GM21619 (cell line): ENCODE results near the gene GPR157.
"Not testable (repeated sequence)": the region's sequence is repeated elsewhere in the genome, so short reads cannot be mapped to it uniquely, and the experiment has no call there.

Source experiments
- ATAC-seq: cut with Tn5 transposase; IDR thresholded peaks from one replicate; pipeline ENCODE4 v1.9.1; 2021; ENCODE audit not compliant: unreplicated experiment

Gene GPR157, protein sequence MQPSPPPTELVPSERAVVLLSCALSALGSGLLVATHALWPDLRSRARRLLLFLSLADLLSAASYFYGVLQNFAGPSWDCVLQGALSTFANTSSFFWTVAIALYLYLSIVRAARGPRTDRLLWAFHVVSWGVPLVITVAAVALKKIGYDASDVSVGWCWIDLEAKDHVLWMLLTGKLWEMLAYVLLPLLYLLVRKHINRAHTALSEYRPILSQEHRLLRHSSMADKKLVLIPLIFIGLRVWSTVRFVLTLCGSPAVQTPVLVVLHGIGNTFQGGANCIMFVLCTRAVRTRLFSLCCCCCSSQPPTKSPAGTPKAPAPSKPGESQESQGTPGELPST

DNA sequence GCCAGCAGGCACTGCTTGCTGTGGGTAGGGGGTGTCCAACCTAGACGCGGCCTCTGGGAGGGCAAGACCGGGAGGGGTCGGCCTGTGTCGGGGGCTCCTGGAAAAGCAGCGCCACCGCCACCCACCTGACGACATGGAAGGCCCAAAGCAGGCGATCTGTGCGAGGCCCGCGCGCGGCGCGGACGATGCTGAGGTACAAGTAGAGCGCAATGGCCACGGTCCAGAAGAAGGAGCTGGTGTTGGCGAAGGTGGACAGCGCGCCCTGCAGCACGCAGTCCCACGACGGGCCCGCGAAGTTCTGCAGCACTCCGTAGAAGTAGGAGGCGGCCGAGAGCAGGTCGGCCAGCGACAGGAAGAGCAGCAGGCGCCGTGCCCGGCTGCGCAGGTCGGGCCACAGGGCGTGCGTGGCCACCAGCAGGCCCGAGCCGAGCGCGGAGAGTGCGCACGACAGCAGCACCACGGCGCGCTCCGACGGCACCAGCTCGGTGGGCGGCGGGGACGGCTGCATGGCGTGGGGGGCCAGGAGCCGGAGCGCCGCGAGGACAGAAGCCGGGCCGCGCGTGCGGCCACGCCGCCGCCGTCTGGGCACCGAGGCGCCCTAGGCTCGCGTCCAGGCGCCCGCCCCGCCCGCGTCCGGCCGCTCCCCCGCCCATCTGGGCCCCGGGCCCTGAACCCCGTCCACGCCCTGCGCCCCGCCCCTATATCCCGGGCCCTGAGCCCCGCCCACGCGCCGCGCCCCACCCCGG, at the start of gene GPR157:
Gene GPR157 (minus strand): TSS at position 583 of the 746 bp plus-strand sequence. CDS start 75 bp downstream, at position 508.
- ATAC-seq, result peak; percentile 52

DNA sequence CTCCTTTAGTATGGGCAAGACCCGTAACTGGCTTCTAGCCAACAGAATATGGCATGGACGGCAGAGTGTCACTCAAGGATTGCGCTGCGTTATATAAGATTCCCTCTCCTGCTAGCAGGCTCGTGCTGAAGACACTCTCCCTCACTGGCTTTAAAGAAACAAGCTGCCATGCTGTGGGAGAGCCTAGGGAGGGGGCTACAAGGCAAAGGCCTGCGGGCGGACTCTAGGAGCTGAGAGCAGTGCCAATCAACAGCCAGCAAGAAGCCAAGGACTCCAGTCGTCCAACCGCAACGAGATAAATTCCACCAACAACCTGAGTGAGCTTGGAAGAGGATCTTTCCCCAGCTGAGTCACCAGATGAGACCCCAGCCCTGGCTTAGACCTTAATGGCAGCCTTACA, 45.9 kb upstream of the GPR157 start:
- ATAC-seq, result no peak

DNA sequence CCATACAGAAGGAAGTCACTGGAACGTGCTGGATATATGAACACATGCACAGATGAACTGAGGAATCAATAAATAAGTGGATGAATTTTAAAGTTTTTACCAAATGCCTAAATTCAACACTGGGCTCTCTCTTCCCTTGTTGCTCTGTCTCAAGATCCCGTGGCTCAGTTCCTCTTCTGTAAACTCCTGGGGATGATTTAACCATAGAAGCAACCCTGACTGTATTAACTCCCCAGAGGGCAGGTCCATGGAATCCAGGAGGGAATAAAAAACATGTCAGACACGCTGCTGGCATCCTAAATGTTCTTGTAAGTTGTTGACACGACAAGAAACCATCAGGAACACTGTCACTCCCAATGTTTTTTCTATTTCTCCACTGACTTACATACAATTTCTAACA, 45.3 kb upstream of the GPR157 start:
- no peak for ATAC-seq

DNA sequence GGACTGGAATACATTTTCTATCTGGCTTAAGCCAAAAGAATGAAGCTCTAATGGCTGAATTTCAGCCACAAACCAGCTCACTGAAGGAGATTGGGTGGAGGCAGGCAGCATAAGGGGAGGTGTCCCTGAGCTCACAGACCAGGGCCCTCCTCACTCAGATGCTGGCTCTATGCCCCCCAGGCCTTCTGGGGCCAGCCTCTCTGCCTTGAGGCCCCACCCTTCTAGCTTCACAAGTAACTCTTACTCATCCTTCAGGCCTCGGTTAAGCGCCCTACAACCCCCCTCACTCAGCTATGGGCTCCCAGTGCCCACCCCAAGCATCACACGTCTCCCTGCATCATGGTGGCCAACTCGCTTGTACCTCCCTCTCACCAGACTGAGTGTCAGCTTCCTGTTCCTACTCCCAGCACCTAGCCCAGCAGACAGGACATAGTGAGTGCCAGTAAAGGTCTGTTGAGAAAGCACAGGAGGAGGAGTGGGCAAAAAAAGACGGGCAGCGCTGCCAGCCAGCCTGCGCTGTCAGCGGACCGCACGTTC, 40.8 kb upstream of the GPR157 start:
- ATAC-seq, result no peak

DNA sequence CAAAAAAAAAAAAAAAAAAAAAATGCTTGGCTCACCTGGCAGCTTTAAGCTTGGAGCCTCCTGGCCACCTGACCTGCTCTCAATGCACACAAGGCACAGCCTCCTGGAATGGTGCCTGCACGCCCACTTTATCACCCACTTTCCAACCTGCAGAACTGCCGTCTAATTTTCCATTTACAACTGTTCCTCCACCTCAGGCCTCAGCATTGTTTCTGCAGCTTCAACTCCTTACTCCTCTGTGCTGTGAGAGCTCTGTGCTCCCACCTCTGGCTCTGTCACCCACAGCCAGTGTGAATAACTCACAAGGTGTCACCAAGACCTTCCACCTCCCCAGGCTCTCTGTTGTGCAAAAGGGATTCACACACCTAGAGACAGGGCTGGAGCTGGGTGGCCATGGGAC, 38.7 kb upstream of the GPR157 start:
- ATAC-seq, result no peak

DNA sequence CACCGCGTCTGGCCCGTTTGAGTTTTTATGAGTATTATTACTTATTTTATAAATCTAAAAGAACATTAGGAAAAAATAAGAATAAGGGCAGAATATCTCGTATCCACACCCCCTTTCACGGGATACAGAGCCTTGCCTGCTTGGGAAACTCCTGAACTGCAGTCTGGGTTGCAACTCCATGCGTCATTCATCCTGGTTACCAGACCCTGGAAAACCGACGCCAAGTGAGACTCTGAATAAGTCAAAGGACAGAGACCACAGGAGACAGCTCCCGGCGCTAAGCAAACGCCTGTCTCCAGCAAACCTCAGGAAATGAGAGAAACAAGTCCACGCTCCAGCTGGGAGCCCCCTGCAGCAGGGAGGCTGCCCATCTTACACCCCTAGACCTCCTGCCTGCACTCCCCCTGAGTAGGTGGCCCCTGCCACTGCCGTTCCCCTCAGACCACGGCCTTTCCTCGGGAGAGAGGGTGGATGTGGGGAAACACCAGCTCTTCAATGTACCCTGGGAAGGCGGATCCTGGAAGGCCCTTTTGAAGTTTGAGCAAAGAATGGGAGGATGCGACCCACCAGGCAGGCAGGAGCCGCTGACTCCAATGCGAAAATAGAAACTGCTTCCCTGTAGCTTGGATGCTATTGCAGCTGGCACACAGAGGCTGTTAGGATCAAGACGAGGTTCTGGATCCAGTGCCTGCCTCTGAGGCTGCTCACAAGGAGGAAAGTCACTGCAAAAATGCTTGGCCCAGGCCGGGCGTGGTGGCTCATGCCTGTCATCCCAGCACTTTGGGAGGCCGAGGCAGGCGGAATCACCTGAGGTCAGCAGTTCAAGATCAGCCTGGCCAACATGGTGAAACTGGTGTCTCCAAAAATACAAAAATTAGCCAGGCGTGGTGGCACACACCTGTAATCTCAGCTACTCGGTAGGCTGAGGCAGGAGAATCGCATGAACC, 37.7 kb upstream of the GPR157 start:
- no peak for ATAC-seq

DNA sequence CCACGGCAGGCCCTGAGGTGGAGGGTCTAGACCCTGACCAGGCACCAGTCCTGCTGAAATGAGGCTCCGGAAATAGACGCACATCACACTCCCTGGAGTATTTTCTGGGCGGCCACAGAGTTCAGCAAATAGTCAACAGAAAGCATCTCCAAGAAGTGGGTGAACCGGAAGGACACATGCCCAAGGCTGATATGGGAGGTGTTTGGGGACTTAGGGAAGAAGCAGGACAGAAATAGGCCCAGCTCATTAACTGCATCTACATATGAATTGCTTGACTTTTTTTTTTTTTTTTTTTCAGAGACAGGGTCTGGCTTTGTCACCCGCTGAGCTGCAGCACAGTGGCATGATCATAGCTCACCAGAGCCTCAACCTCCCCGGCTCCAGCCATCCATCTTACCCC, 36.5 kb upstream of the GPR157 start:
- ATAC-seq, result no peak

DNA sequence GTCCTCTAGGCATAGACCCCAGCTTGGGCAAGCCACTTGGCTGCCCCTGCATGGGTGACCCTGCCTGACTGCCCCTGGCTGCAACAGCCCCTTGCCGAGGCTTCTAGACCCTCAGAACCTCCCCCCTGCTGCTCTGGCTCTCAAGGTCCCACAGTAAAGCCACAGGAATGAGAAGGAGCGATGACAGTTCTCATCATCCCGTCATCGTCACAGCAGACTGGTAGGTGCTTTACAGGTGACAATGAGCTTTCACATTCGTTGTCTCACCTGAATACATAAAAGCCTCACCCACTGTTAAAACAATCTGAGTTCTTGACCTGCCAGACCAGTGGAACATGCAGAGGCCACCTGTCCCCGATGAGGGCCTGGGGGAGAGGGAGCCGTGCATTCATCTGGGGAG, 36.0 kb upstream of the GPR157 start:
- ATAC-seq, result no peak

DNA sequence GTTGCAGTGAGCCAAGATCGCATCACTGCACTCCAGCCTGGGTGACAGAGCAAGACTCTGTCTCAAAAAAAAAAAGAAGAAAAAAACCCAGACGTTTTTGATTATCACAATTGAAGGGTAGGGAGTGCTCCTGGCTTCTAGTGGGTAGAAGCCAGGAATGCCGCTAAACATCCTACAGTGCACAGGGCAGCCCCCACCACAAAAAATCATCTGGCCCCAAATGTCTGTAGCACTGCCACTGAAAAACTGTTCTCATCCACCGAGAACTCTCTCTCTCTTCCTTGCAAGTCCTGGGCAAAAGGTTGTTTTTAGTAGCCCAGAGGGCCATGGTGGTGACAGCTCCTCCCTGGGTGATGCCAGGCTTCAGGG, 35.6 kb upstream of the GPR157 start:
- no peak for ATAC-seq

DNA sequence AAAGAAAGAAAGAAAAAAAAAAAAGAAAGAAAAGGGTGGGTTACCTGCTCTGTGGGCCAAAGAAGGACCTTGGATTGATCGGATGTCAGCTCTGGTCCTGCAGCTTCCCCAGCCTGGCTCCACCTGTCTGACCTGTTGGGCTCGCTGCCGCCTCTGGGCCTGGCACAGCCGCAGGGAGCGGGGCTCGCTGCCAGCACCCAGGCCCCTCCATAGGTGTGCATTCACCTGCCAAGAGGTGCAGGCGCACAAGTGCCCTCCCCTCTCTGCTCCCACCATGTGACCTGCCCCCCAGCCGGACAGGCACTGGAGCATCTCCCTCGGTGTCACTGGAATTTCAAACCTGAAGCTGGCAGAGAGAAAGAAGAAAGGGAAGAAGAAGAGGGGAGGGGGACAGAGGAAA, 33.1 kb upstream of the GPR157 start:
- no peak for ATAC-seq

DNA sequence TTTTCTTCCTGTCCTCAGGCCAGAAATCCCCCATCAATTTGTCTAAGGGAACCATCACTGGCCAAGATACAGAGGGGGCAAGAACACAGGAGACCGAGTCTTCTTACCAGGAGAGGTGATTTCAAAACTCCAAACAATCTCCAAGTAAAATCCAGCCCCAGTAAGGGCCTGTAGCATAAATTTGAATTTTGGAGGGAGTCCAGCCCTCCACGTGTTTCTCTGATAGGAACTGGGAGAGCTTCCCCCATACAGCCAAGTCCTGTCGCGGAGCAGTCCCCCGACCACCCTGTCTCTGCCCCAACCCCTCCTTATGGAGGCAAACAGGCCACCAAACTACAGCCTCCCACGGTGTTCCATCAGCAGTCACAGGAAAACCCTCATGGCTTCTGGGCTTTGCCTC, 32.4 kb upstream of the GPR157 start:
- ATAC-seq, result no peak

DNA sequence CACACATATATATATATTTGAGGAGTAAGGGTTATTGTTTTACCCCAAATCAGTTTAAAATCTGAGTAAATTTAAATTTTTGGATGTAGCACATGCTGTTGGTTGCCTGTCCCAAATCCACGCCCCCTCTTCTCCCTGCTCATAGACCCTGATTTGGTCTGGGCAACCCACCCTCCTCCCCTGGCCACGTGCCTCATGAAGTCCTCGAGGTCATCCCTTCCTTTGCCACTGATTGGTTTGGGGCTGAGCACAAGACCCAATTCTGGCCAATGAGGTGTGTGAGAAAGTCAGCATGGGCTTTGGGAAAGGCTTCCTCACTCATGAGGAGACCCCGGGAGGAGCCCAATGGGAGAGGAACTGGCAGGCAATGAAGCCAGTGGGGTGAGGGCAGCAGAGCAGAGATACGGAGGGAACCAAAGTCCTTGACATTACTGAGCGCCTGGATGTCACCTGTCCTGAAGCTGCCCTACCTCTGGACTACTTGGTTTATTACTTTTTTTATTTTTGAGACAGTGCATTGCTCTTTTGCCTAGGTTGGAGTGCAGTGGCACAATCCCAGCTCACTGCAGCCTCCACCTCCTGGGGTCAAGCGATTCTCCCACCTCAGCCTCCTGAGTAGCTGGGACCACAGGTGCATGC, 31.3 kb upstream of the GPR157 start:
- no peak for ATAC-seq

DNA sequence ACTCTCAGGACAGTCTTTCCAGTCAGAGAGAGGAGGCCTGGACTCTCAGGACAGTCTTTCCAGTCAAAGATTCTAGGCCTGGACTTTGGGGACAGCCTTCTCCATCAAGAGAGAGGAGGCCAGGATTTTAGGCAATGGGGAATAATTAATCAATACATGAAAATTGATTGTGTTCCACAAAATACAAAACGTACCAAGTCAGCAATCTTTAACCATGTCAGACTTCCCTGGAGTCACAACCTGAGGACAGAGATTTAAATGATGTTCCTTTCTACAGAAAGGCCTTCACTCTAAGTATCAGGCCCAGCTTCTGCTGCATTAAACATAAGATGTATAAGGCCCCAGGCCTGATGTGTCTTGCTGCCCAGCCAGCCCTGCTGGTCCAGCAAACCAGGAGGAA, 27.0 kb upstream of the GPR157 start:
- no peak for ATAC-seq

DNA sequence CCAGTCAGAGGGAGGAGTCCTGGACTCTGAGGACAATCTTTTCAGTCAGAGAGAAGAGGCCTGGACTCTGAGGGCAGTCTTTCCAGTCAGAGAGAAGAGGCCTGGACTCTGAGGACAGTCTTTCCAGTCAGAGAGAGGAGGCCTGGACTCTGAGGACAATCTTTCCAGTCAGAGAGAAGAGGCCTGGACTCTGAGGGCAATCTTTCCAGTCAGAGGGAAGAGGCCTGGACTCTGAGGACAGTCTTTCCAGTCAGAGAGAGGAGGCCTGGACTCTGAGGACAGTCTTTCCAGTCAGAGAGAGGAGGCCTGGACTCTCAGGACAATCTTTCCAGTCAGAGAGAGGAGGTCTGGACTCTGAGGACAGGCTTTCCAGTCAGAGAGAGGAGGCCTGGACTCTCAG, 26.5 kb upstream of the GPR157 start:
- ATAC-seq, result not testable (repeated sequence)

DNA sequence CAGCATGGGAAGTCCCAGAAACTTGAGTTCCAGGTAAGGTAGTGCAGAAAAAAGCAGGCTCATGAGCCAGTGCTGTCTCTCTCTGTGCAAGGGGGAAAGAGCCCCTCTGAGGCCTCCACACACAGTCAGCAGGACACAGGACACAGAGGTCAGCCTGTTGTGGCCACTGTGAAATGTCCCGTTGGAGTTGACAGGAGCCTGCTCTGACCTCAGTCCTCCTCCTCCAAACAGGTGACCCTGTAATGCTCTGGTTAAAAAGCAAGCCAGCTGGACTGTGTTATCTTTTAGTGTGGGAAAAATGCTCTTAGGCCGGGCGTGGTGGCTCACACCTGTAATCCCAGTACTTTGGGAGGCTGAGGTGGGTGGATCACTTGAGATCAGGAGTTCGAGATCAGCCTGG, 24.2 kb upstream of the GPR157 start:
- no peak for ATAC-seq

DNA sequence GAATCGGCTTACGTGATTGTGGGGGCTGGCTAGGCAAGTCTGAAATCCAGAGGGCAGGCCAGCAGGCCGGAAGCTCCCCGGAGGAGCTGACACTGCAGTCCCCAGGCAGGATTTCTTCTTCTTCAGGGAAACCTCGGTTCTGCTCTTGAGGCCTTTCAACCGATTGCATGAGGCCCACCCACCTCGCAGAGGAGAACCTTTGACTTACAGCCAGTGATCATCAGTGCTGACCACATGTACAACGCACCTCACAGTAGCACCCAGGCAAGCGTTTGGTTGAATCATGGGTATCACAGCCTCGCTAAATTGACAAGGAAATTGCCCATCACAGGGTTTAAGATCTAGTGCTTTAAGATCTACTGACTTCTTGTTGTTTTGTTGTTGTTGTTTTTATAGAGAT, 23.6 kb upstream of the GPR157 start:
- ATAC-seq, result no peak

DNA sequence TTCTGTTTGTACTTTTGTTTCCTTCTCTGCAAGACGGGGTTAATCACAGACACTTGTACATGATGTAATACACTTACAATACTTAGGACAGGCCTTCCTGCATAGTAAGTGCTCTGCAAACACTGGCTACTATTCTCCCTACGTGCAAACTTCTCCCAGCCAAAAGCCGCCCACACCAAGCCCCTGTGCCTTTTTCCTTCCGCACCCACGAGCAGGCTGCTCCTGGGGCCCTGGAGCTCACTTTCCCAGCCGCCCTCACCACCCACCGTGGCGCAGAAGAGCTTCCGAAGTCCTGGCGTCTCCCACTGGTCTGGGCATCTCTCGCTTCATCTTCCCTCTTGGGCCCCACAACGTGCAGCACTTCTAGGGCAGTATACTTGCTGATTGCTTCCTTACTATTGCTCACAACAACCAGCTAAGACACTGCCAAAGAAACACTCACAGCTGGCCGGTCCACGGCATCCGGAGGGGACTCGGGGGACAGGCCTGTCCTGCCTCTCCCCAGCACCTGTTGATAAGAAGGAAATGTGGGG, 22.5 kb upstream of the GPR157 start:
- ATAC-seq, result no peak

DNA sequence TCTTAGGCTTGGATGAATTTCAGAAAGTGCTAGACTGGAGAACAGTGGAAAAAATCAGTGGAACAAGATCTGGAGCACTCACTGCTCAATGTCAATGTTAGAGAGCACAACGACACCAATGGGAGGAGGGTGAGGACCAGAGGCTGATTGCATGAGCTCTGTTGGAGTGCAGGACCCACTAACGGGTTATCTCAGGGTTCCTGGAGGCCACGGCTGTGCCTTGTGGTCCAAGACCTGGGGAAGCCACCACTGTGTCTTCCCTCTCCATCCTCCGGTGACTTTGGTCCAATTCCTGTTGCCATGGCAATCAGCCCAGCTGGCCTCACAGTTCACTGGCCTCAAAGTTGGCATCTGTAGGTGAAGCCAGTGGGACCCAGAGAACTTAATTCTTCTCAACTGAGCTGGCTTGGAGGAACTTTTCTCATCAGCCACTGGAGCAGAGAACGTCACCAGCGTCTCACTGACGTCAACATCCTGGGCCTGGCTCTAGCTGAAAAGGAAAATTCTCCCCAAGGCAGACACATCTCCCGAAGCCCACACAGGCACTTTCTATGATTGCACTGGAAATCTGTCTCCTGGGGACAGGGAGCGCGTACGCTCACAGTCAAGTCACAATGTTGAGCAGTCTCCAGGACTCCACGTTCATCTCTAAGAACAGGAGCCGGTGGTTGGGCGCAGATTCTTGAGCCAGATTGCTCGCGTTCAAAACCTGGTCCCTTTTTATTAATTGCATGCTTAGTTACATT, 21.9 kb upstream of the GPR157 start:
- no peak for ATAC-seq

DNA sequence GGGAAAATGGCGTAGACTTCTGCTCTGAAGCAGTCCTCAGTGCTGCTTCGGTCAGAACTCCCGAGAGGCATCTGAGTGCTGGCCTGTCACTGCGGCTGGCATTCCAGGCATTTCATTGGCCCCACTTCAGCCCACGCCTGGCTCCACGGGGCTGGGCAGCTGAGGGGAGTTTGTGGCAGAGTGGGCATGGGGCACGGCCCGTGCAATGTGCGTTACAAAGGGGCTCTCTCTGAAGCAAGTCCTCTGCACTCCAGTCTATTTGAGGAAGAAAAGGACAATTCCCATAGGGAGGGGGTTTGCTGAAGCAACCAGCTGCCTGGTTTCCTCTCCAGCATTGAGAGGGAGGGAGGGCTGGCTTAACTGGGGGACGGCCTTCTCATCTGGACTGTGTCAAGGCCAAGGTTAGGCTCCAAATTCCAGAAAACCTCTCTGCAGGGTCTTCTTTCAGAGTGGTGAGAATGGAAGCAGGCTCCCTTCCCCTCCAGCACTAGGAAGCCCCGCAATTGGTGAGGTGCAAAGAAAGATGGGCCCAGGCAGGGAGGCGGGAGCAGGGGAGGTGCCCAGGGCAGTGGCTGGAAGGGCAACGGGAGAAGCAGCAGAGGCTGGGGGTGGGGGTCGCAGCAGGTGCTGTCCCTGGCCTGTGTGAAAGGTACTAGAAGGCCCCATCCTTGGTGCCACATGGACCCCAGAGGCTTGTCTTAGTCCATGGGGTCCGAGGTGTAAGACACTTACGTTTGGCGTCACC, 21.1 kb upstream of the GPR157 start:
- no peak for ATAC-seq
